Measurements from ENCODE around the gene OR5B12. TPM values are rescaled to one million over a fixed set of nuclear protein-coding genes. Genes with fewer than 3 reads are reported as not detected.

The OR5B12 gene
- total RNA-seq, 1 experiment from 2014 or later: not detected

DNA sequence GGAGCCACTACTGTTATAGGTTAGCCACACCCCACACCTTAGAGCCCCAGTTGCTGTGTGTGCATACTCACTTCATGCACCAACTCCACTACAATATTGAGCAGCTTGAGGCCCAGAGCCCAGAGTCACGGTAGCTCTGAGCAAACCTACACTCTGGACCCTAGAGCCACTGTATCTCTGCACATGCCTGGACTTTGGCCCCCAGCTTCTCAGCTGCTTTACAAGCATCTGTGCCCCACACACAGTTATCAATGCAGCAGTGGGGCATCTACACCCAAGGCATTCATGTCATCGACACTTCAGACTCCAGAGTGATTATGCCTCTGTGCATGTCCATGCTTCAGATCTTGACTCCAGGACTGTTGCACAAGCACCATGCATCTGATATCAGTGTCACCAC lies 2.3 kb upstream of the OR5B12 start:
- Histone ChIP-seq H3K36me3 (ENCODE audit: low read depth) (no peaks in the 10 kb centered on the region), H3K27ac (no peak overlapping the region), H3F3A (ENCODE audit: insufficient read depth, low read depth) (no peaks in the 10 kb centered on the region), H3K4me1 (replicated peaks; ENCODE audit: insufficient read depth) (no peaks in the 10 kb centered on the region), H3K9me3 (ENCODE audit: insufficient read depth, low read depth) (no peaks in the 10 kb centered on the region; the same call in 1 of the 2 replicates), H3K4me3 (no peak overlapping the region), H3K9me2 (ENCODE audit: insufficient read depth) (no peaks in the 10 kb centered on the region; the same call in 1 of the 2 replicates), H3K79me2 (ENCODE audit: low read depth) (no peaks in the 10 kb centered on the region), H4K20me1 (ENCODE audit: insufficient read depth) (no peaks in the 10 kb centered on the region), H2AFZ (no peak overlapping the region), H3K27me3 (ENCODE audit: insufficient read depth, low read depth) (no peaks in the 10 kb centered on the region), H3K4me2 (no peak overlapping the region)
- intact Hi-C loops (cut with micrococcal nuclease; ENCODE audit: unreplicated experiment): no loop called here
- ChIA-PET POLR2A (ENCODE audit: unreplicated experiment) (no interaction called here), CTCF (no interaction called here)
- BruUV-seq (replicated peaks): no TSS peak
- DNase-seq: no peak
- TF ChIP-seq, protein P1, sequence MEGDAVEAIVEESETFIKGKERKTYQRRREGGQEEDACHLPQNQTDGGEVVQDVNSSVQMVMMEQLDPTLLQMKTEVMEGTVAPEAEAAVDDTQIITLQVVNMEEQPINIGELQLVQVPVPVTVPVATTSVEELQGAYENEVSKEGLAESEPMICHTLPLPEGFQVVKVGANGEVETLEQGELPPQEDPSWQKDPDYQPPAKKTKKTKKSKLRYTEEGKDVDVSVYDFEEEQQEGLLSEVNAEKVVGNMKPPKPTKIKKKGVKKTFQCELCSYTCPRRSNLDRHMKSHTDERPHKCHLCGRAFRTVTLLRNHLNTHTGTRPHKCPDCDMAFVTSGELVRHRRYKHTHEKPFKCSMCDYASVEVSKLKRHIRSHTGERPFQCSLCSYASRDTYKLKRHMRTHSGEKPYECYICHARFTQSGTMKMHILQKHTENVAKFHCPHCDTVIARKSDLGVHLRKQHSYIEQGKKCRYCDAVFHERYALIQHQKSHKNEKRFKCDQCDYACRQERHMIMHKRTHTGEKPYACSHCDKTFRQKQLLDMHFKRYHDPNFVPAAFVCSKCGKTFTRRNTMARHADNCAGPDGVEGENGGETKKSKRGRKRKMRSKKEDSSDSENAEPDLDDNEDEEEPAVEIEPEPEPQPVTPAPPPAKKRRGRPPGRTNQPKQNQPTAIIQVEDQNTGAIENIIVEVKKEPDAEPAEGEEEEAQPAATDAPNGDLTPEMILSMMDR (conservative IDR thresholded peaks at IDR 0.05): no peak
- TF ChIP-seq EZH2 (IDR thresholded peaks at IDR 0.05; ENCODE audit: low read depth): no peak

DNA sequence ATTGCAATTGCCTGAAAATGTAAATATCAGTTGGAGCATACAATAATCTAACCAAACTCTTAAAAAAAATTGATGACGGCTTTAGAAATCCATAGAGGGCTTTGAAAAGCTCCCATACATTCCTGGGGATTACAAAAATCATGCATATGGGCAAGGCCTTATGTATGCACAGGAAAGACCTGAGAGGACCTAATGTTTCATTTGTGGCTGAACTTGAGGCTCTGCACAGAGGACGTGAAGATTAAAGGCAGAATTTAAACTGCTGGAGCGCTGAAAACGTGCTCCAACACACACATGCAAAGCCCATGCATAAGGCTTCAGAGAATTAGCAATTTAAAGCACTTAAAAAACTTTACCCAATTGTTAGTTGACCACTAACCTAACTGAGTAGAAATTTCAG lies 3.5 kb downstream of the OR5B12 start:
- H3K79me2 ChIP-seq (ENCODE audit: low read depth): no peaks in the 10 kb centered on the region
- H3K36me3 ChIP-seq (ENCODE audit: low read depth): no peaks in the 10 kb centered on the region
- no peaks in the 10 kb centered on the region; the same call in 1 of the 2 replicates for H3K9me2 ChIP-seq (ENCODE audit: insufficient read depth)
- intact Hi-C loops (cut with micrococcal nuclease; ENCODE audit: unreplicated experiment): no loop called here
- H4K20me1 ChIP-seq (ENCODE audit: insufficient read depth): no peaks in the 10 kb centered on the region
- POLR2A ChIA-PET (ENCODE audit: unreplicated experiment): no interaction called here
- H3K4me3 ChIP-seq: no peak overlapping the region
- no peak for TF ChIP-seq EZH2 (IDR thresholded peaks at IDR 0.05; ENCODE audit: low read depth)
- TF ChIP-seq, protein P1 (conservative IDR thresholded peaks at IDR 0.05): no peak
- no peaks in the 10 kb centered on the region for H3K4me1 ChIP-seq (replicated peaks; ENCODE audit: insufficient read depth)
- H3K4me2 ChIP-seq: no peak overlapping the region
- H3K9me3 ChIP-seq (ENCODE audit: insufficient read depth, low read depth): no peaks in the 10 kb centered on the region
- no peaks in the 10 kb centered on the region for H3K27me3 ChIP-seq (ENCODE audit: insufficient read depth, low read depth)
- no peaks in the 10 kb centered on the region for H3F3A ChIP-seq (ENCODE audit: insufficient read depth, low read depth)
- BruUV-seq (replicated peaks): no TSS peak
- no peak overlapping the region for H2AFZ ChIP-seq
- CTCF ChIA-PET: no interaction called here
- no peak overlapping the region for H3K27ac ChIP-seq
- DNase-seq: no peak

DNA sequence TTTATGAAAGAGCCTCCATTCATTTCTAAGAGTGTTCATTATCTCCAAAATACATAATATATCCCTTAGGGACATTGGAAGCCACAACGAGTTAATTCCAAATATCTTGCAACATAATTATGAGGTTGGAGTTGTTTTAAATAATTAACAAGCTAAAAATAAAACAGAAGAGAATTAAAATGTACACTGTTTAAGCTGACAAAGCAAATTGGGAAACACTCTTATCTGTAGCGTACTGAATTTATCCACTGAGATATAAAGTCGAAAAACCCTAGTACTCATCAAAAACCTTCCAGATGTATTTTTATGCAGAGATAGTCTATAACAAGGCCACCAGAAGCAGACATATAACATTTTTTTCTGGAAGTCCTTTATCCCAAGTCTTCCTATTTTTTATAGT lies 7.8 kb downstream of the OR5B12 start:
- POLR2A ChIA-PET (ENCODE audit: unreplicated experiment): interaction anchor here (0.6 kb wide), 1 partner anchor 145 kb away, joined by 8 read pairs; no protein-coding TSS in a partner anchor
- no peaks in the 10 kb centered on the region for H4K20me1 ChIP-seq (ENCODE audit: insufficient read depth)
- no peak overlapping the region for H2AFZ ChIP-seq
- no peaks in the 10 kb centered on the region for H3K36me3 ChIP-seq (ENCODE audit: low read depth)
- no peak for DNase-seq
- no peak overlapping the region for H3K4me3 ChIP-seq
- intact Hi-C loops (cut with micrococcal nuclease; ENCODE audit: unreplicated experiment): no loop called here
- TF ChIP-seq, protein P1 (conservative IDR thresholded peaks at IDR 0.05): no peak
- H3F3A ChIP-seq (ENCODE audit: insufficient read depth, low read depth): no peaks in the 10 kb centered on the region
- H3K4me2 ChIP-seq: no peak overlapping the region
- CTCF ChIA-PET: no interaction called here
- H3K27me3 ChIP-seq (ENCODE audit: insufficient read depth, low read depth): no peaks in the 10 kb centered on the region
- H3K27ac ChIP-seq: no peak overlapping the region
- no peaks in the 10 kb centered on the region for H3K79me2 ChIP-seq (ENCODE audit: low read depth)
- no peaks in the 10 kb centered on the region; the same call in 1 of the 2 replicates for H3K9me2 ChIP-seq (ENCODE audit: insufficient read depth)
- BruUV-seq (replicated peaks): no TSS peak
- no peaks in the 10 kb centered on the region for H3K4me1 ChIP-seq (replicated peaks; ENCODE audit: insufficient read depth)
- H3K9me3 ChIP-seq (ENCODE audit: insufficient read depth, low read depth): no peaks in the 10 kb centered on the region
